Esophagus squamous epithelium (tissue), 4 donors: ENCODE results near the gene SHISA6.

Experiments used
- CTCF ChIP-seq, 6 experiments: fragments of 450-650 bp in 4 of 6; fragments of 200-600 bp in 2 of 6; sonication (generic) in 2 of 6; IDR thresholded peaks; one replicate each; pipeline ENCODE4 v1.5.1; 2016 to 2019; ENCODE audit warnings: antibody characterized with exemption in 6 of 6, mild to moderate bottlenecking in 4 of 6, moderate library complexity in 4 of 6
- POLR2A ChIP-seq, 4 donors: fragments of 450-650 bp; IDR thresholded peaks; one replicate each; pipeline ENCODE4 v1.6.1; 2017; ENCODE audit warnings: antibody characterized with exemption in 4 of 4, mild to moderate bottlenecking in 4 of 4, moderate library complexity in 3 of 4

- TF ChIP-seq CTCF (IDR thresholded peaks at IDR 0.05) (no peak), POLR2A (IDR thresholded peaks at IDR 0.05) (no peak)
Measured at GRCh38 chr17:11539637-11540036, 298.6 kb downstream of the SHISA6 start.
